Stimulated activated CD8-positive, alpha-beta memory T cell treated with anti-CD3 and anti-CD28 coated beads, Interleukin-15, amount 100 ng/mL, for 24 hours (primary cell): Measurements from ENCODE around the gene OAT.

Experiments
- DNase-seq: peaks from one replicate; pipeline ENCODE4 v3.0.0-alpha.2; 2020; ENCODE audit warnings: low read depth

Gene OAT

GRCh38 chr10:124418726-124419501, at the start of gene OAT:
Gene OAT, minus strand, starts transcription at chr10:124418923. Its CDS starts 6,752 bp downstream, at chr10:124412171.
- DNase-seq, result peak; percentile 87

GRCh38 chr10:124467165-124467564, 48.4 kb upstream of the OAT start:
- DNase-seq, result no peak

- DNase-seq, result no peak
Observed at GRCh38 chr10:124465777-124466488, 47.2 kb upstream of the OAT start.

- no peak for DNase-seq
Observed at GRCh38 chr10:124465003-124465776, 46.5 kb upstream of the OAT start.

GRCh38 chr10:124464028-124464965, 45.6 kb upstream of the OAT start:
- no peak for DNase-seq

- DNase-seq, result no peak
Observed at GRCh38 chr10:124462348-124462695, 43.6 kb upstream of the OAT start.

- peak; percentile 72 for DNase-seq
Observed at GRCh38 chr10:124461642-124462347, 43.1 kb upstream of the OAT start, which contains the start of gene LHPP. Gene LHPP, plus strand, starts transcription at chr10:124461823. Its CDS starts 40 bp downstream, at chr10:124461863.

GRCh38 chr10:124460144-124460543, 41.4 kb upstream of the OAT start:
- DNase-seq, result no peak

- no peak for DNase-seq
Observed at GRCh38 chr10:124459395-124459794, 40.7 kb upstream of the OAT start.

- DNase-seq, result no peak
Observed at GRCh38 chr10:124458889-124459288, 40.2 kb upstream of the OAT start.

- DNase-seq, result no peak
Observed at GRCh38 chr10:124458473-124458872, 39.8 kb upstream of the OAT start.

GRCh38 chr10:124455441-124455840, 36.7 kb upstream of the OAT start:
- DNase-seq, result no peak

- DNase-seq, result no peak
Observed at GRCh38 chr10:124453960-124454610, 35.4 kb upstream of the OAT start.

GRCh38 chr10:124451276-124451675, 32.6 kb upstream of the OAT start:
- DNase-seq, result no peak

GRCh38 chr10:124450783-124451057, 32.0 kb upstream of the OAT start:
- no peak for DNase-seq

GRCh38 chr10:124450012-124450782, 31.5 kb upstream of the OAT start, which contains the start of gene NKX1-2:
Gene NKX1-2, minus strand, starts transcription at chr10:124450035. Its CDS starts 92 bp downstream, at chr10:124449943.
- DNase-seq, result no peak

- no peak for DNase-seq
Observed at GRCh38 chr10:124449170-124450011, 30.7 kb upstream of the OAT start.

- DNase-seq, result no peak
Observed at GRCh38 chr10:124448696-124449169, 30.0 kb upstream of the OAT start.
